Pancreas (tissue), 10 donors: Measurements from ENCODE around the gene RET. TPM values are rescaled to one million over a fixed set of nuclear protein-coding genes. Genes with fewer than 3 reads are reported as not detected.

ENCODE experiments used
- ATAC-seq, 4 donors: fragments of 200-7000 bp; cut with Tn5 transposase; one replicate each; pipeline versions ENCODE4 v1.8.0 to v1.9.1; 2020; ENCODE audit warnings: mild to moderate bottlenecking in 4 of 4, moderate library complexity in 4 of 4
- DNase-seq, 6 donors: peaks; one replicate each; pipeline ENCODE4 v3.0.0-alpha.2; 2020
- FAIRE-seq: peaks from 2 replicates; lab custom pipeline; 2012; peaks lifted over from hg19 to GRCh38; lab: Jason Lieb, UNC
- H3K27ac ChIP-seq, 4 donors: fragments of 200-600 bp; sonication (generic); 1 replicate in 3 of 4; 2 replicates in 1 of 4; pipeline versions ENCODE4 v1.5.0 to v1.8.0; 2020
- H3K27me3 ChIP-seq, 4 donors: fragments of 200-600 bp; one replicate each; pipeline ENCODE4 v1.8.0; 2021
- H3K36me3 ChIP-seq, 3 donors: fragments of 200-600 bp; sonication (generic) in 1 of 3; one replicate each; pipeline versions ENCODE4 v1.5.0 to v1.8.0; 2020 to 2021
- H3K4me1 ChIP-seq, 3 donors: fragments of 200-600 bp; one replicate each; pipeline ENCODE4 v1.8.0; 2021
- H3K4me3 ChIP-seq, 4 donors: fragments of 200-600 bp; sonication (generic) in 2 of 4; one replicate each; pipeline versions ENCODE4 v1.5.0 to v1.8.0; 2020 to 2021
- H3K9me3 ChIP-seq, 4 donors: fragments of 200-600 bp; one replicate each; pipeline ENCODE4 v1.8.0; 2021
- CTCF ChIP-seq, 4 donors: fragments of 200-600 bp; sonication (generic) in 3 of 4; IDR thresholded peaks; one replicate each; pipeline versions ENCODE4 v1.5.0 to v1.8.0; 2021; ENCODE audit warnings: antibody characterized with exemption in 4 of 4
- WGBS, 2 donors: extraction: QIAGEN DNeasy Blood & Tissue Kit; methylation state at CpG; one replicate each; pipeline ENCODE4 v1.1.7; 2013; 5-methylcytosine and 5-hydroxymethylcytosine counted together
- intact Hi-C, 3 donors: fragments of 100-400 bp; cut with DNase I; formaldehyde crosslinking; loops; one replicate each; pipeline versions ENCODE4 v1.11.1 to v1.14.2; 2022
- polyA plus RNA-seq, 2 donors: library from polyadenylated mRNA; stranded (reverse); fragments of 200-250 nt; gene quantifications; one replicate each; pipeline ENCODE4 v1.2.3, GENCODE V29; 2013
- total RNA-seq, 6 donors: library from RNA; stranded (reverse); fragmentation: NEBNext Ultra II Directional in 4 of 6; extraction: Animal tissue kit (Norgen Biotek cat#: 25700) in 4 of 6; gene quantifications; one replicate each; pipeline versions ENCODE4 v1.2.1 to v1.2.4, GENCODE V29; 2021 to 2023
- donor health status: healthy with polysubstance abuse.
- donor health status: DM: no; HTN: no; CAD: no; lungs with moderate emphysema.
- donor health status: DM: no; HTN: no; CAD: no.
- donor health status: control.
- donor health status: control.
- donor health status: Bipolar disorder and iron deficiency.
- donor health status: DM: yes; HTN: yes; CAD: no.
- donor health status: DM: no; HTN: no; CAD: no.
- donor health status: DM: no; HTN: no; CAD: no.
- donor health status: DM: yes; HTN: yes; CAD: no.

RET gene
- total and polyA plus RNA-seq, 8 donors, result 0.32 to 4.4 (median 0.83) TPM

GRCh38 chr10:43153901-43154300 is 77.0 kb downstream of the RET start:
- no peak overlapping the region for H3K4me3 ChIP-seq
- TF ChIP-seq CTCF (IDR thresholded peaks at IDR 0.05), result no peak
- no peaks in the 10 kb centered on the region for H3K9me3 ChIP-seq
- ATAC-seq, result no peak
- intact Hi-C loops, result no loop called here
- no peaks in the 10 kb centered on the region for H3K4me1 ChIP-seq
- H3K27me3 ChIP-seq, result no peaks in the 10 kb centered on the region
- H3K36me3 ChIP-seq, result no peaks in the 10 kb centered on the region
- no peak overlapping the region for H3K27ac ChIP-seq
- FAIRE-seq, result no peak
- no peak for DNase-seq
- 88 to 89% methylated on average over 2 of the region's 2 CpGs for WGBS, 2 donors

GRCh38 chr10:43155221-43155620 is 78.4 kb downstream of the RET start:
- intact Hi-C loops, result no loop called here
- Histone ChIP-seq H3K9me3 (no peaks in the 10 kb centered on the region), H3K4me1 (no peaks in the 10 kb centered on the region), H3K27ac (no peak overlapping the region), H3K36me3 (no peaks in the 10 kb centered on the region), H3K27me3 (no peaks in the 10 kb centered on the region), H3K4me3 (no peak overlapping the region)
- TF ChIP-seq CTCF (IDR thresholded peaks at IDR 0.05), result no peak
- ATAC-seq (no peak), DNase-seq (no peak), FAIRE-seq (no peak)
- 86 to 94% methylated on average over 2 of the region's 2 CpGs for WGBS, 2 donors

GRCh38 chr10:43155741-43156140 is 78.9 kb downstream of the RET start:
- no peaks in the 10 kb centered on the region for H3K27me3 ChIP-seq
- H3K4me3 ChIP-seq, result no peak overlapping the region
- ATAC-seq, result no peak
- WGBS, 2 donors, result 71 to 76% methylated on average over 1 of the region's 1 CpG
- TF ChIP-seq CTCF (IDR thresholded peaks at IDR 0.05), result no peak
- H3K9me3 ChIP-seq, result no peaks in the 10 kb centered on the region
- no peaks in the 10 kb centered on the region for H3K36me3 ChIP-seq
- H3K4me1 ChIP-seq, result no peaks in the 10 kb centered on the region
- intact Hi-C loops, result no loop called here
- H3K27ac ChIP-seq, result no peak overlapping the region
- no peak for FAIRE-seq
- DNase-seq, result no peak

GRCh38 chr10:43156590-43157341 is 79.9 kb downstream of the RET start:
- Histone ChIP-seq H3K27me3 (no peaks in the 10 kb centered on the region), H3K4me1 (no peaks in the 10 kb centered on the region), H3K4me3 (no peak overlapping the region), H3K9me3 (no peaks in the 10 kb centered on the region), H3K36me3 (no peaks in the 10 kb centered on the region), H3K27ac (no peak overlapping the region)
- no peak for TF ChIP-seq CTCF (IDR thresholded peaks at IDR 0.05)
- WGBS, 2 donors, result 57 to 58% methylated on average over 9 of the region's 9 CpGs
- no peak for FAIRE-seq
- peak in 2 of 4 donors; percentile 32 to 68 for ATAC-seq
- intact Hi-C loops, result no loop called here
- DNase-seq, result no peak

- no peaks in the 10 kb centered on the region for H3K4me1 ChIP-seq
- intact Hi-C loops, result no loop called here
- no peak for FAIRE-seq
Measured at GRCh38 chr10:43158636-43159035, 81.8 kb downstream of the RET start.

More at GRCh38 chr10:43158636-43159035, 81.8 kb downstream of the RET start:
- no peak overlapping the region for H3K4me3 ChIP-seq
- H3K36me3 ChIP-seq, result no peaks in the 10 kb centered on the region
- no peak overlapping the region for H3K27ac ChIP-seq
- 77 to 79% methylated on average over 6 of the region's 6 CpGs for WGBS, 2 donors
- no peak for TF ChIP-seq CTCF (IDR thresholded peaks at IDR 0.05)
- H3K9me3 ChIP-seq, result no peaks in the 10 kb centered on the region
- ATAC-seq, result no peak
- no peak for DNase-seq
- no peaks in the 10 kb centered on the region for H3K27me3 ChIP-seq
